Measurements from ENCODE around the gene SLFN13.
A peak's percentile ranks its signal among the peaks of the same experiment; 100 is the strongest.
"Not testable (repeated sequence)": the region's sequence is repeated elsewhere in the genome, so short reads cannot be mapped to it uniquely, and the experiment has no call there.

The SLFN13 gene

GRCh38 chr17:35448214-35448898, at the start of gene SLFN13:
TSS of gene SLFN13 (minus strand) at chr17:35448766. CDS start at chr17:35445680, 3,086 bp downstream.
- DNase-seq (ENCODE audit: low spot score), result peak; percentile 88

- DNase-seq (ENCODE audit: low spot score), result no peak
Observed at GRCh38 chr17:35496451-35497290, 48.1 kb upstream of the SLFN13 start.

GRCh38 chr17:35493040-35493439, 44.5 kb upstream of the SLFN13 start:
- no peak for DNase-seq (ENCODE audit: low spot score)

- DNase-seq (ENCODE audit: low spot score), result no peak
Observed at GRCh38 chr17:35491417-35491816, 42.9 kb upstream of the SLFN13 start.

GRCh38 chr17:35489944-35490343, 41.4 kb upstream of the SLFN13 start:
- DNase-seq (ENCODE audit: low spot score), result no peak

- DNase-seq (ENCODE audit: low spot score), result no peak
Observed at GRCh38 chr17:35488991-35489390, 40.4 kb upstream of the SLFN13 start.

GRCh38 chr17:35486920-35487732, 38.6 kb upstream of the SLFN13 start:
- peak; percentile 52 for DNase-seq (ENCODE audit: low spot score)

- DNase-seq (ENCODE audit: low spot score), result no peak
Observed at GRCh38 chr17:35479271-35479670, 30.7 kb upstream of the SLFN13 start.

GRCh38 chr17:35477248-35477647, 28.7 kb upstream of the SLFN13 start:
- DNase-seq (ENCODE audit: low spot score), result no peak

- no peak for DNase-seq (ENCODE audit: low spot score)
Observed at GRCh38 chr17:35476283-35476820, 27.8 kb upstream of the SLFN13 start.

- DNase-seq (ENCODE audit: low spot score), result no peak
Observed at GRCh38 chr17:35468475-35468874, 19.9 kb upstream of the SLFN13 start.

GRCh38 chr17:35467824-35468223, 19.3 kb upstream of the SLFN13 start:
- DNase-seq (ENCODE audit: low spot score), result no peak

- peak; percentile 82 for DNase-seq (ENCODE audit: low spot score)
Observed at GRCh38 chr17:35460354-35460851, 11.8 kb upstream of the SLFN13 start.

GRCh38 chr17:35454035-35454434, 5.5 kb upstream of the SLFN13 start:
- DNase-seq (ENCODE audit: low spot score), result not testable (repeated sequence)

GRCh38 chr17:35453171-35453570, 4.6 kb upstream of the SLFN13 start:
- peak; percentile 35 for DNase-seq (ENCODE audit: low spot score)

- peak; percentile 28 for DNase-seq (ENCODE audit: low spot score)
Observed at GRCh38 chr17:35449371-35449931, 885 bp upstream of the SLFN13 start.

- no peak for DNase-seq (ENCODE audit: low spot score)
Observed at GRCh38 chr17:35448899-35449227, 297 bp upstream of the SLFN13 start.

- no peak for DNase-seq (ENCODE audit: low spot score)
Observed at GRCh38 chr17:35447499-35447898, 1.1 kb downstream of the SLFN13 start.

GRCh38 chr17:35438433-35438832, 10.1 kb downstream of the SLFN13 start:
- no peak for DNase-seq (ENCODE audit: low spot score)

- peak; percentile 98 for DNase-seq (ENCODE audit: low spot score)
Observed at GRCh38 chr17:35433075-35433894, 15.3 kb downstream of the SLFN13 start.

All from kidney tubule cell (primary cell).